Vagina (tissue), 2 donors: ENCODE measurements around the gene FBXL4. TPM values are rescaled to one million over a fixed set of nuclear protein-coding genes. Genes with fewer than 3 reads are reported as not detected.
"Not testable (repeated sequence)": the region's sequence is repeated elsewhere in the genome, so short reads cannot be mapped to it uniquely, and the experiment has no call there.

Source experiments
- DNase-seq, 2 donors: peaks; one replicate each; pipeline ENCODE4 v3.0.0-alpha.2; 2017; ENCODE audit errors: extremely low spot score in 2 of 2
- H3K27ac ChIP-seq: fragments of 200-600 bp; sonication (generic); one replicate; pipeline ENCODE4 v1.5.1; 2019
- H3K27me3 ChIP-seq: fragments of 200-600 bp; sonication (generic); one replicate; pipeline ENCODE4 v1.5.1; 2019
- H3K36me3 ChIP-seq, 2 donors: fragments of 200-600 bp; sonication (generic); one replicate each; pipeline ENCODE4 v1.5.1; 2017 to 2019
- H3K4me1 ChIP-seq: fragments of 200-600 bp; sonication (generic); one replicate; pipeline ENCODE4 v1.5.1; 2019
- H3K4me3 ChIP-seq, 2 donors: fragments of 200-600 bp; sonication (generic); 1 replicate in 1 of 2; 2 replicates in 1 of 2; pipeline ENCODE4 v1.5.1; 2016 to 2019
- H3K9me3 ChIP-seq: fragments of 200-600 bp; sonication (generic); one replicate; pipeline ENCODE4 v1.5.1; 2019
- POLR2A ChIP-seq, 2 donors: fragments of 450-650 bp; IDR thresholded peaks; one replicate each; pipeline ENCODE4 v1.6.1; 2017; ENCODE audit warnings: antibody characterized with exemption in 2 of 2, mild to moderate bottlenecking in 2 of 2, moderate library complexity in 2 of 2
- POLR2AphosphoS5 ChIP-seq, 2 donors: sonication (generic); formaldehyde crosslinking; IDR thresholded peaks; one replicate each; pipeline ENCODE4 v1.9.0; 2017; ENCODE audit warnings: antibody characterized with exemption in 2 of 2, mild to moderate bottlenecking in 2 of 2, low read depth in 1 of 2; ENCODE audit not compliant: insufficient read depth in 1 of 2
- intact Hi-C: fragments of 100-400 bp; cut with DNase I; formaldehyde crosslinking; loops from one replicate; pipeline ENCODE4 v1.15.1; 2023
- total RNA-seq: library from RNA; depleted of rRNA; stranded (reverse); fragments of >200 nt; gene quantifications from one replicate; pipeline ENCODE4 v1.2.3, GENCODE V29; 2016
- TF ChIP-seq, protein P1 (sequence below), 3 experiments: fragments of 450-650 bp in 2 of 3; fragments of 200-600 bp in 1 of 3; sonication (generic) in 1 of 3; IDR thresholded peaks; one replicate each; pipeline ENCODE4 v1.5.1; 2017 to 2019; ENCODE audit warnings: antibody characterized with exemption in 3 of 3, mild to moderate bottlenecking in 2 of 3, moderate library complexity in 2 of 3

The FBXL4 gene
- total RNA-seq, 1 donor from 2014 or later: 17.7 TPM

- H3K4me3 ChIP-seq: no peak overlapping the region
- H3K27ac ChIP-seq: no peak overlapping the region
- intact Hi-C loops: no loop called here
- H3K9me3 ChIP-seq: no peaks in the 10 kb centered on the region
- no peak for DNase-seq
- H3K36me3 ChIP-seq: no peaks in the 10 kb centered on the region
- H3K4me1 ChIP-seq: no peaks in the 10 kb centered on the region
- H3K27me3 ChIP-seq: no peaks in the 10 kb centered on the region
- TF ChIP-seq POLR2A (IDR thresholded peaks at IDR 0.05) (no peak), POLR2AphosphoS5 (IDR thresholded peaks at IDR 0.05; ENCODE audit: insufficient read depth in 1 of 2, low read depth in 1 of 2) (no peak)
- TF ChIP-seq, protein P1, sequence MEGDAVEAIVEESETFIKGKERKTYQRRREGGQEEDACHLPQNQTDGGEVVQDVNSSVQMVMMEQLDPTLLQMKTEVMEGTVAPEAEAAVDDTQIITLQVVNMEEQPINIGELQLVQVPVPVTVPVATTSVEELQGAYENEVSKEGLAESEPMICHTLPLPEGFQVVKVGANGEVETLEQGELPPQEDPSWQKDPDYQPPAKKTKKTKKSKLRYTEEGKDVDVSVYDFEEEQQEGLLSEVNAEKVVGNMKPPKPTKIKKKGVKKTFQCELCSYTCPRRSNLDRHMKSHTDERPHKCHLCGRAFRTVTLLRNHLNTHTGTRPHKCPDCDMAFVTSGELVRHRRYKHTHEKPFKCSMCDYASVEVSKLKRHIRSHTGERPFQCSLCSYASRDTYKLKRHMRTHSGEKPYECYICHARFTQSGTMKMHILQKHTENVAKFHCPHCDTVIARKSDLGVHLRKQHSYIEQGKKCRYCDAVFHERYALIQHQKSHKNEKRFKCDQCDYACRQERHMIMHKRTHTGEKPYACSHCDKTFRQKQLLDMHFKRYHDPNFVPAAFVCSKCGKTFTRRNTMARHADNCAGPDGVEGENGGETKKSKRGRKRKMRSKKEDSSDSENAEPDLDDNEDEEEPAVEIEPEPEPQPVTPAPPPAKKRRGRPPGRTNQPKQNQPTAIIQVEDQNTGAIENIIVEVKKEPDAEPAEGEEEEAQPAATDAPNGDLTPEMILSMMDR (IDR thresholded peaks at IDR 0.05): no peak
These were observed 26.8 kb downstream of the FBXL4 start for GRCh38 chr6:98920904-98921431.

GRCh38 chr6:98910946-98911345, 36.8 kb downstream of the FBXL4 start:
- H3K27me3 ChIP-seq, H3K27ac ChIP-seq, DNase-seq, H3K36me3 ChIP-seq, H3K9me3 ChIP-seq, H3K4me1 ChIP-seq, intact Hi-C loops, H3K4me3 ChIP-seq: not testable (repeated sequence)

GRCh38 chr6:98909236-98909635, 38.5 kb downstream of the FBXL4 start:
- no peak for DNase-seq
- no peaks in the 10 kb centered on the region for H3K27me3 ChIP-seq
- no peaks in the 10 kb centered on the region for H3K9me3 ChIP-seq
- H3K4me3 ChIP-seq: no peak overlapping the region
- intact Hi-C loops: no loop called here
- H3K4me1 ChIP-seq: no peaks in the 10 kb centered on the region
- H3K36me3 ChIP-seq: peaks cover 0 to 7% of the 10 kb centered on the region in 2 donors
- TF ChIP-seq, protein P1 (IDR thresholded peaks at IDR 0.05): no peak
- no peak for TF ChIP-seq POLR2AphosphoS5 (IDR thresholded peaks at IDR 0.05; ENCODE audit: insufficient read depth in 1 of 2, low read depth in 1 of 2)
- no peak for TF ChIP-seq POLR2A (IDR thresholded peaks at IDR 0.05)
- H3K27ac ChIP-seq: no peak overlapping the region

DNA sequence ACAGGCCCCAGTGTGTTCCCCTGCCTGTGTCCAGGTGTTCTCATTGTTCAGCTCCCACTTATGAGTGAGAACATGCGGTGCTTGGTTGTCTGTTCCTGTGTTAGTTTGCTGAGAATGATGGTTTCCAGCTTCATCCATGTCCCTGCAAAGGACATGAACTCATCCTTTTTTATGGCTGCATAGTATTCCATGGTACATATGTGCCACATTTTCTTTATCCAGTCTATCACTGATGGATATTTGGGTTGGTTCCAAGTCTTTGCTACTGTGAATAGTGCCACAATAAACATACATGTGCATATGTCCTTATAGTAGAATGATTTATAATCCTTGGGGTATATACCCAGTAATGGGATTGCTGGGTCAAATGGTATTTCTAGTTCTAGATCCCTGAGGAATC, 41.4 kb downstream of the FBXL4 start:
- H3K9me3 ChIP-seq, DNase-seq, H3K27ac ChIP-seq, H3K4me3 ChIP-seq, H3K27me3 ChIP-seq, H3K4me1 ChIP-seq, intact Hi-C loops: not testable (repeated sequence)
- peaks cover 0 to 19% of the 10 kb centered on the region in 2 donors for H3K36me3 ChIP-seq

- H3K36me3 ChIP-seq: peaks cover 0 to 19% of the 10 kb centered on the region in 2 donors
- no peaks in the 10 kb centered on the region for H3K27me3 ChIP-seq
These were observed 42.0 kb downstream of the FBXL4 start for GRCh38 chr6:98905759-98906158.

DNA sequence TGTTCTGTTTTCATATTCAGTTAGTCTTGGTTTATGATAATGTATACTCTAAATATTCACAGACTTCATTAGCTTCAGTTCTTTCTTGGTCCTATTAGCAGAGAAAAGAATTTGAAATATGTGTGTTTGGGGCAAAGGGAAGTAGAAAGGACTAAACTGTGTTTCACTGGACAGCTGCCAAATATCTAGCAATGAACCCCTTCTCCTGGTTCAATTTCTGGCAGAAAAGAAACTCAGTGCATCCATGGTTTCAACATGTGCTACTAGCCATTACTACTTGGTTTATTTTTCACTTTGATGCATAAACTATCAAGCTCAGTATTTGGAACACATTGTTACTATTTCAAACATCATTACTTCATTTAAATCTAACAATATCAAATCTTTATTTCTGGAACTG, 43.6 kb downstream of the FBXL4 start:
- H3K4me1 ChIP-seq: no peaks in the 10 kb centered on the region
- H3K27ac ChIP-seq: no peak overlapping the region
- intact Hi-C loops: no loop called here
- TF ChIP-seq, protein P1 (IDR thresholded peaks at IDR 0.05): no peak
- TF ChIP-seq POLR2AphosphoS5 (IDR thresholded peaks at IDR 0.05; ENCODE audit: insufficient read depth in 1 of 2, low read depth in 1 of 2) (no peak), POLR2A (IDR thresholded peaks at IDR 0.05) (no peak)
- no peaks in the 10 kb centered on the region for H3K27me3 ChIP-seq
- peaks cover 0 to 24% of the 10 kb centered on the region in 2 donors for H3K36me3 ChIP-seq
- H3K9me3 ChIP-seq: no peaks in the 10 kb centered on the region
- H3K4me3 ChIP-seq: no peak overlapping the region
- no peak for DNase-seq

More at GRCh38 chr6:98905759-98906158, 42.0 kb downstream of the FBXL4 start:
- TF ChIP-seq POLR2A (IDR thresholded peaks at IDR 0.05) (no peak), POLR2AphosphoS5 (IDR thresholded peaks at IDR 0.05; ENCODE audit: insufficient read depth in 1 of 2, low read depth in 1 of 2) (no peak)
- TF ChIP-seq, protein P1 (IDR thresholded peaks at IDR 0.05): no peak
- no peak overlapping the region for H3K27ac ChIP-seq
- H3K9me3 ChIP-seq: no peaks in the 10 kb centered on the region
- intact Hi-C loops: no loop called here
- DNase-seq: no peak
- H3K4me3 ChIP-seq: no peak overlapping the region
- H3K4me1 ChIP-seq: no peaks in the 10 kb centered on the region
